Loucy (cell line): ENCODE data around the gene RHBDD3.

Source experiments
- EZH2phosphoT487 ChIP-seq: fragments of 200-600 bp; IDR thresholded peaks from 2 replicates; pipeline ENCODE4 v1.6.1; 2018; ENCODE audit warnings: antibody characterized with exemption, mild to moderate bottlenecking, moderate library complexity, borderline replicate concordance
- TF ChIP-seq, protein P1 (sequence below): fragments of 200-600 bp; sonication (generic); conservative IDR thresholded peaks from 2 replicates; pipeline ENCODE4 v1.5.1; 2014; ENCODE audit warnings: mild to moderate bottlenecking, antibody characterized with exemption, low read length

DNA sequence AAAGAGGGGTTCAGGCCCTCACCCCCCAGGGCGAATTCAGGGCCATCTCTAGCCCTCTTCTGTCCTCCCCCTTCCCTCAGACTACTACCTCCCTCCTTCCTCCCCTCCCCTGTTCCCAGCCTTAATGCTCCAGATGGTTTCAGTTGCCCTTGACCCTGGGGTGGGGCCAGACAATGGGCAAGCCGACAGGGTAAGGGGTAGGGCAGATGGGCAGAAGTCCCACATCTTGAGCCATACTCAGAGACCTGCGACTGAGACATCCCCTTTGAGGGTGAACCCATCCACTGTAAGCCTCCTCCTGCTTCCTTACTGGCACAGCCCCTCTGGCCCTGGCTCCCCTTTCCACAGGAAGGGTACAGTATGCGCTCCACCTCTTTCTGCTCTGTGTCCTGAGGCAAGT is 1.9 kb downstream of the RHBDD3 start:
- TF ChIP-seq, protein P1, sequence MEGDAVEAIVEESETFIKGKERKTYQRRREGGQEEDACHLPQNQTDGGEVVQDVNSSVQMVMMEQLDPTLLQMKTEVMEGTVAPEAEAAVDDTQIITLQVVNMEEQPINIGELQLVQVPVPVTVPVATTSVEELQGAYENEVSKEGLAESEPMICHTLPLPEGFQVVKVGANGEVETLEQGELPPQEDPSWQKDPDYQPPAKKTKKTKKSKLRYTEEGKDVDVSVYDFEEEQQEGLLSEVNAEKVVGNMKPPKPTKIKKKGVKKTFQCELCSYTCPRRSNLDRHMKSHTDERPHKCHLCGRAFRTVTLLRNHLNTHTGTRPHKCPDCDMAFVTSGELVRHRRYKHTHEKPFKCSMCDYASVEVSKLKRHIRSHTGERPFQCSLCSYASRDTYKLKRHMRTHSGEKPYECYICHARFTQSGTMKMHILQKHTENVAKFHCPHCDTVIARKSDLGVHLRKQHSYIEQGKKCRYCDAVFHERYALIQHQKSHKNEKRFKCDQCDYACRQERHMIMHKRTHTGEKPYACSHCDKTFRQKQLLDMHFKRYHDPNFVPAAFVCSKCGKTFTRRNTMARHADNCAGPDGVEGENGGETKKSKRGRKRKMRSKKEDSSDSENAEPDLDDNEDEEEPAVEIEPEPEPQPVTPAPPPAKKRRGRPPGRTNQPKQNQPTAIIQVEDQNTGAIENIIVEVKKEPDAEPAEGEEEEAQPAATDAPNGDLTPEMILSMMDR, result no peak
- no peak for TF ChIP-seq EZH2phosphoT487
